Gastrocnemius medialis (tissue), 4 donors: ENCODE measurements around the gene PAQR3.

Source experiments
- CTCF ChIP-seq, 5 experiments: fragments of 450-650 bp in 3 of 5; fragments of 200-600 bp in 2 of 5; sonication (generic) in 2 of 5; IDR thresholded peaks in 4 of 5; conservative IDR thresholded peaks in 1 of 5; 1 replicate in 4 of 5; 2 replicates in 1 of 5; pipeline ENCODE4 v1.5.1; 2016 to 2019; ENCODE audit warnings: antibody characterized with exemption in 5 of 5, mild to moderate bottlenecking in 3 of 5, moderate library complexity in 3 of 5
- POLR2A ChIP-seq, 2 donors: fragments of 450-650 bp; IDR thresholded peaks; one replicate each; pipeline ENCODE4 v1.6.1; 2017; ENCODE audit warnings: antibody characterized with exemption in 2 of 2, mild to moderate bottlenecking in 2 of 2, moderate library complexity in 2 of 2

- TF ChIP-seq POLR2A (IDR thresholded peaks at IDR 0.05), result no peak
- TF ChIP-seq CTCF (IDR thresholded peaks at IDR 0.05 in 4 of 5, conservative IDR thresholded peaks at IDR 0.05 in 1 of 5), result no peak
Observed at GRCh38 chr4:78863991-78864390, 75.2 kb downstream of the PAQR3 start.
